Measurements from ENCODE around the gene PLK5. TPM values are rescaled to one million over a fixed set of nuclear protein-coding genes. Genes with fewer than 3 reads are reported as not detected.

Gene PLK5
- total and polyA plus RNA-seq, 3 experiments from 2014 or later = not detected

GRCh38 chr19:1489463-1490310 is 34.2 kb upstream of the PLK5 start:
- no peaks in the 10 kb centered on the region for H3K27me3 ChIP-seq (ENCODE audit: insufficient read depth, low read length, poor library complexity, severe bottlenecking)
- H3K27ac ChIP-seq (ENCODE audit: low read depth, low read length) = peak overlapping the region; percentile 69
- POLR2A ChIA-PET = interaction anchor here (0.6 to 0.7 kb wide), 2 partner anchors 104 to 245 kb away, joined by 3 read pairs; no protein-coding TSS in a partner anchor
- Mint-ChIP-seq H3K4me3 (peak overlapping the region; percentile 50 to 96 (median 74)), H3K9me3 (no peaks in the 10 kb centered on the region), H3K36me3 (peaks cover 0 to 3% (median 0%) of the 10 kb centered on the region in 3 donors), H3K27ac (peak overlapping the region in 1 of 8 donors; percentile 46), H3K27me3 (peaks cover 0 to 6% of the 10 kb centered on the region in 2 donors), H3K4me1 (peaks cover 7 to 18% (median 14%) of the 10 kb centered on the region in 3 donors)
- no peaks in the 10 kb centered on the region for H3K9me3 ChIP-seq (ENCODE audit: low read length)
- H3K4me1 ChIP-seq (ENCODE audit: insufficient read depth, low read length) = peaks cover 10% of the 10 kb centered on the region
- H3K4me3 ChIP-seq (ENCODE audit: low read length) = peak overlapping the region; percentile 92
- no peak for DNase-seq
- no peaks in the 10 kb centered on the region for H3K36me3 ChIP-seq (ENCODE audit: insufficient read depth, low read length)
- CTCF ChIA-PET = interaction anchor here (1.7 to 1.8 kb wide), 2 partner anchors 32 to 45 kb away, joined by 5 read pairs; no protein-coding TSS in a partner anchor

- POLR2A ChIA-PET = interaction anchor here (0.6 to 1.3 kb wide), 8 partner anchors 11 to 352 kb away, joined by 3 to 5 read pairs (median 4); partner anchors contain the start of gene C19orf25
- Histone ChIP-seq H3K27me3 (ENCODE audit: insufficient read depth, low read length, poor library complexity, severe bottlenecking) (no peaks in the 10 kb centered on the region), H3K9me3 (ENCODE audit: low read length) (no peaks in the 10 kb centered on the region), H3K27ac (ENCODE audit: low read depth, low read length) (peak within 1 kb of the TSS; percentile 69), H3K4me1 (ENCODE audit: insufficient read depth, low read length) (peaks cover 10% of the 10 kb centered on the region), H3K36me3 (ENCODE audit: insufficient read depth, low read length) (no peaks in the 10 kb centered on the region), H3K4me3 (ENCODE audit: low read length) (peak within 1 kb of the TSS; percentile 92)
- H3K4me3 Mint-ChIP-seq = peak within 1 kb of the TSS; percentile 84 to 96 (median 87)
- H3K27me3 Mint-ChIP-seq = peaks cover 0 to 6% of the 10 kb centered on the region in 2 donors
- DNase-seq = peak; percentile 93 to 98 (median 97)
- CTCF ChIA-PET = interaction anchor here (0.7 to 1.8 kb wide), 4 partner anchors 14 to 839 kb away, joined by 3 to 5 read pairs (median 4); no protein-coding TSS in a partner anchor
- peaks cover 0 to 3% (median 0%) of the 10 kb centered on the region in 3 donors for H3K36me3 Mint-ChIP-seq
- peaks cover 7 to 18% (median 14%) of the 10 kb centered on the region in 3 donors for H3K4me1 Mint-ChIP-seq
- no peaks in the 10 kb centered on the region for H3K9me3 Mint-ChIP-seq
- peak within 1 kb of the TSS; percentile 70 to 92 (median 90) for H3K27ac Mint-ChIP-seq
Measured at GRCh38 chr19:1490311-1491113, 33.4 kb upstream of the PLK5 start, which contains the start of gene PCSK4. Gene PCSK4 (minus strand): TSS chr19:1490350. CDS start chr19:1490346, 4 bp downstream.

- Histone ChIP-seq H3K36me3 (ENCODE audit: insufficient read depth, low read length) (no peaks in the 10 kb centered on the region), H3K4me3 (ENCODE audit: low read length) (peak within 1 kb of the TSS; percentile 92), H3K9me3 (ENCODE audit: low read length) (no peaks in the 10 kb centered on the region), H3K4me1 (ENCODE audit: insufficient read depth, low read length) (peaks cover 10% of the 10 kb centered on the region), H3K27me3 (ENCODE audit: insufficient read depth, low read length, poor library complexity, severe bottlenecking) (no peaks in the 10 kb centered on the region), H3K27ac (ENCODE audit: low read depth, low read length) (peak within 1 kb of the TSS; percentile 69)
- CTCF ChIA-PET = interaction anchor here (0.7 to 1.8 kb wide), 4 partner anchors 13 to 838 kb away, joined by 3 to 5 read pairs (median 4); no protein-coding TSS in a partner anchor
- no peak for DNase-seq
- POLR2A ChIA-PET = interaction anchor here (0.6 to 1.3 kb wide), 7 partner anchors 12 to 352 kb away, joined by 3 to 5 read pairs (median 4); partner anchors contain the start of gene C19orf25
- H3K27ac Mint-ChIP-seq = peak within 1 kb of the TSS; percentile 74 to 92 (median 90)
- H3K36me3 Mint-ChIP-seq = peaks cover 0 to 3% (median 0%) of the 10 kb centered on the region in 3 donors
- peak within 1 kb of the TSS; percentile 85 to 96 (median 87) for H3K4me3 Mint-ChIP-seq
- peaks cover 0 to 6% of the 10 kb centered on the region in 2 donors for H3K27me3 Mint-ChIP-seq
- H3K4me1 Mint-ChIP-seq = peaks cover 7 to 18% (median 14%) of the 10 kb centered on the region in 3 donors
- H3K9me3 Mint-ChIP-seq = no peaks in the 10 kb centered on the region
Measured at GRCh38 chr19:1491114-1491848, 32.6 kb upstream of the PLK5 start, which contains the start of gene REEP6. Gene REEP6 (plus strand): TSS chr19:1491181. CDS start chr19:1491270, 89 bp downstream.

- Mint-ChIP-seq H3K27me3 (peaks cover 0 to 6% of the 10 kb centered on the region in 2 donors), H3K4me3 (peak overlapping the region; percentile 72 to 85 (median 75)), H3K27ac (peak overlapping the region in 2 of 8 donors; percentile 62 to 76), H3K36me3 (peaks cover 0 to 3% (median 0%) of the 10 kb centered on the region in 3 donors), H3K9me3 (no peaks in the 10 kb centered on the region), H3K4me1 (peaks cover 7 to 18% (median 14%) of the 10 kb centered on the region in 3 donors)
- no peak for DNase-seq
- Histone ChIP-seq H3K27me3 (ENCODE audit: insufficient read depth, low read length, poor library complexity, severe bottlenecking) (no peaks in the 10 kb centered on the region), H3K36me3 (ENCODE audit: insufficient read depth, low read length) (no peaks in the 10 kb centered on the region), H3K27ac (ENCODE audit: low read depth, low read length) (peak overlapping the region; percentile 59), H3K4me1 (ENCODE audit: insufficient read depth, low read length) (peaks cover 10% of the 10 kb centered on the region), H3K4me3 (ENCODE audit: low read length) (peak overlapping the region; percentile 43), H3K9me3 (ENCODE audit: low read length) (no peaks in the 10 kb centered on the region)
- POLR2A ChIA-PET = no interaction called here
- CTCF ChIA-PET = no interaction called here
Measured at GRCh38 chr19:1491849-1492170, 32.1 kb upstream of the PLK5 start.

- Histone ChIP-seq H3K36me3 (ENCODE audit: insufficient read depth, low read length) (no peaks in the 10 kb centered on the region), H3K9me3 (ENCODE audit: low read length) (no peaks in the 10 kb centered on the region), H3K27me3 (ENCODE audit: insufficient read depth, low read length, poor library complexity, severe bottlenecking) (no peaks in the 10 kb centered on the region), H3K27ac (ENCODE audit: low read depth, low read length) (peak overlapping the region; percentile 59), H3K4me3 (ENCODE audit: low read length) (no peak overlapping the region), H3K4me1 (ENCODE audit: insufficient read depth, low read length) (peaks cover 10% of the 10 kb centered on the region)
- Mint-ChIP-seq H3K36me3 (peaks cover 0 to 3% (median 0%) of the 10 kb centered on the region in 3 donors), H3K4me3 (peak overlapping the region in 5 of 7 donors; percentile 72 to 85 (median 74)), H3K27me3 (peaks cover 0 to 6% of the 10 kb centered on the region in 2 donors), H3K27ac (no peak overlapping the region), H3K4me1 (peaks cover 7 to 18% (median 14%) of the 10 kb centered on the region in 3 donors), H3K9me3 (no peaks in the 10 kb centered on the region)
- CTCF ChIA-PET = no interaction called here
- no peak for DNase-seq
- POLR2A ChIA-PET = no interaction called here
Measured at GRCh38 chr19:1492474-1493006, 31.3 kb upstream of the PLK5 start.

- Histone ChIP-seq H3K27ac (ENCODE audit: low read depth, low read length) (no peak overlapping the region), H3K36me3 (ENCODE audit: insufficient read depth, low read length) (no peaks in the 10 kb centered on the region), H3K4me3 (ENCODE audit: low read length) (no peak overlapping the region), H3K4me1 (ENCODE audit: insufficient read depth, low read length) (peaks cover 8% of the 10 kb centered on the region), H3K9me3 (ENCODE audit: low read length) (no peaks in the 10 kb centered on the region), H3K27me3 (ENCODE audit: insufficient read depth, low read length, poor library complexity, severe bottlenecking) (no peaks in the 10 kb centered on the region)
- ChIA-PET CTCF (interaction anchor here (0.9 kb wide), 1 partner anchor 49 kb away, joined by 5 read pairs; no protein-coding TSS in a partner anchor), POLR2A (no interaction called here)
- H3K4me1 Mint-ChIP-seq = peaks cover 7 to 17% (median 13%) of the 10 kb centered on the region in 3 donors
- H3K27me3 Mint-ChIP-seq = peaks cover 0 to 6% of the 10 kb centered on the region in 2 donors
- DNase-seq = no peak
- no peak overlapping the region for H3K27ac Mint-ChIP-seq
- H3K9me3 Mint-ChIP-seq = no peaks in the 10 kb centered on the region
- peak overlapping the region in 1 of 7 donors; percentile 19 for H3K4me3 Mint-ChIP-seq
- H3K36me3 Mint-ChIP-seq = peaks cover 0 to 3% (median 0%) of the 10 kb centered on the region in 3 donors
Measured at GRCh38 chr19:1494115-1494815, 29.6 kb upstream of the PLK5 start.
